HEK293 (cell line): ENCODE data around the gene MEOX1.

Experiments used
- ZNF311 ChIP-seq: fragments of 450-650 bp; formaldehyde crosslinking; IDR thresholded peaks from 2 replicates; pipeline ENCODE4 v1.5.1; 2017; ENCODE audit warnings: missing biosample characterization, missing genetic modification characterization, borderline replicate concordance
- TF ChIP-seq, protein P1 (sequence below): fragments of 450-650 bp; formaldehyde crosslinking; IDR thresholded peaks from 2 replicates; pipeline ENCODE4 v1.5.1; 2016; ENCODE audit warnings: missing biosample characterization, missing genetic modification characterization

DNA sequence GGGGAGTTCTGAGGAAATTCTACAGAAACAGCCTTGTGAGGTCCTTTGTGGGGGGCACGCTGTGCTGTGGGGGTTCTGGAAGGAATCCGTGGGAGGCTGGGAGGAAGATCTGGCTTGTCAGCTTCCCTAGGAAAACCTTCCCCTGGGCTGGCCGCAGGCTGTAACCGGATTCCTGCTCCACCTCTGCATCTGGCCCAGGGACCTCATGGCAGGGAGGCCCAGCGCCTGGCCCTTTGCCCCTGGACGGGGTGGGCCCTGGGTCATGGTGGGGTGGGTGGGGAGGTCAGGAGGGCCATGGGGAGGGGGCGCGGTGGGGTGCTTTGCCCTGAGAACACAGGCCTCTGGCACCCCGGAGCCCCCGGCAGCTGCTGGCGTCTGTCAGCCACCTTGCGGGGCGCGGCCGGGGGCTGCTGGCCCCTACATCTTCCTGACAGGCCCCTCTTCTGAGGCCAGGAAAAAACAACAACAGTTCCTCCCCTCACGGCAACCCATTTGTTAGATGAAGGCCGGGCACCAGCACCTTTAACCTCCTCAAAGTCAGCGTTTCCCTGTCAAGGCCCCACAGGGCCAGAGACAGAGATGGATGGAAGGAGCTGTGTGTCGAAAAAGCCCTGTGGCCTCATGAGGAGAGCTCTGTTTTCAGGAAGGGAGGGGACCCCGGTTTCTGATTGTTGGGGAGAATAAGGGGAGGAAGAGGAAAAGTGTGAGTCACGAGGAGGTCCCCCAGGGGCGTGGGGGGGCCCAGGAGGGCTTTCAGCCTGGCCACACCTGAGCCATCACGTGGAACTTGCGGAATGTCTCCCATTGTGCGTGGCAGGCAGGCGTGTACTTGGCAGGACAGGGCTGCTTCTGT lies 3.6 kb upstream of the MEOX1 start:
- no peak for TF ChIP-seq ZNF311 (tag by site-specific recombination)
- TF ChIP-seq, protein P1, sequence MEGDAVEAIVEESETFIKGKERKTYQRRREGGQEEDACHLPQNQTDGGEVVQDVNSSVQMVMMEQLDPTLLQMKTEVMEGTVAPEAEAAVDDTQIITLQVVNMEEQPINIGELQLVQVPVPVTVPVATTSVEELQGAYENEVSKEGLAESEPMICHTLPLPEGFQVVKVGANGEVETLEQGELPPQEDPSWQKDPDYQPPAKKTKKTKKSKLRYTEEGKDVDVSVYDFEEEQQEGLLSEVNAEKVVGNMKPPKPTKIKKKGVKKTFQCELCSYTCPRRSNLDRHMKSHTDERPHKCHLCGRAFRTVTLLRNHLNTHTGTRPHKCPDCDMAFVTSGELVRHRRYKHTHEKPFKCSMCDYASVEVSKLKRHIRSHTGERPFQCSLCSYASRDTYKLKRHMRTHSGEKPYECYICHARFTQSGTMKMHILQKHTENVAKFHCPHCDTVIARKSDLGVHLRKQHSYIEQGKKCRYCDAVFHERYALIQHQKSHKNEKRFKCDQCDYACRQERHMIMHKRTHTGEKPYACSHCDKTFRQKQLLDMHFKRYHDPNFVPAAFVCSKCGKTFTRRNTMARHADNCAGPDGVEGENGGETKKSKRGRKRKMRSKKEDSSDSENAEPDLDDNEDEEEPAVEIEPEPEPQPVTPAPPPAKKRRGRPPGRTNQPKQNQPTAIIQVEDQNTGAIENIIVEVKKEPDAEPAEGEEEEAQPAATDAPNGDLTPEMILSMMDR (tag by site-specific recombination) = no peak
